GM12892 (cell line): ENCODE data around the gene SMG6.

Experiments used
- POLR2A ChIP-seq: IDR thresholded peaks from 2 replicates; pipeline ENCODE4 v1.6.1; 2011; ENCODE audit warnings: low read depth, low read length, control low read depth
- POLR2AphosphoS5 ChIP-seq: IDR thresholded peaks from 2 replicates; pipeline ENCODE4 v1.6.1; 2011; ENCODE audit warnings: low read depth, low read length, control low read depth

GRCh38 chr17:2250140-2251095 lies 53.2 kb downstream of the SMG6 start:
- TF ChIP-seq POLR2AphosphoS5 (no peak), POLR2A (no peak)
